Mesendoderm (in vitro differentiated cells): ENCODE data around the gene P2RX6.

Source experiments
- DNase-seq: peaks from one replicate; pipeline ENCODE4 v3.0.0; 2013
- H2AK5ac ChIP-seq: 2 replicates; pipeline ENCODE4 v1.6.1; 2013; ENCODE audit warnings: low read length, inconsistent platforms
- H2BK120ac ChIP-seq: 2 replicates; pipeline ENCODE4 v1.6.1; 2013; ENCODE audit warnings: low read depth, mild to moderate bottlenecking, low read length, moderate library complexity, mixed read lengths
- H2BK15ac ChIP-seq: replicated peaks from 2 replicates; pipeline ENCODE4 v1.6.1; 2013; ENCODE audit warnings: low read depth, mild to moderate bottlenecking, moderate library complexity
- H2BK5ac ChIP-seq: 2 replicates; pipeline ENCODE4 v1.6.1; 2013; ENCODE audit warnings: low read length, inconsistent platforms
- H3K18ac ChIP-seq: 2 replicates; pipeline ENCODE4 v1.6.1; 2013; ENCODE audit warnings: mild to moderate bottlenecking, low read length, mixed read lengths
- H3K23ac ChIP-seq: one replicate; pipeline ENCODE4 v1.6.1; 2013; ENCODE audit warnings: low read length
- H3K27ac ChIP-seq: 2 replicates; pipeline ENCODE4 v1.5.1; 2013; ENCODE audit warnings: low read depth, mild to moderate bottlenecking, inconsistent platforms, low read length, moderate library complexity
- H3K27me3 ChIP-seq: 2 replicates; pipeline ENCODE4 v1.6.1; 2013; ENCODE audit warnings: low read length, control low read depth, mild to moderate bottlenecking, inconsistent platforms; ENCODE audit not compliant: insufficient read depth, poor library complexity
- H3K36me3 ChIP-seq: 2 replicates; pipeline ENCODE4 v1.6.1; 2013; ENCODE audit warnings: low read length, inconsistent platforms; ENCODE audit not compliant: control insufficient read depth, insufficient read depth
- H3K4ac ChIP-seq: one replicate; pipeline ENCODE4 v1.6.1; 2013; ENCODE audit warnings: low read depth, mild to moderate bottlenecking, low read length, moderate library complexity
- H3K4me1 ChIP-seq: 2 replicates; pipeline ENCODE4 v1.6.1; 2013; ENCODE audit warnings: low read depth, low read length, inconsistent platforms; ENCODE audit not compliant: control insufficient read depth
- H3K4me2 ChIP-seq: 2 replicates; pipeline ENCODE4 v1.6.1; 2013; ENCODE audit warnings: low read length
- H3K4me3 ChIP-seq: 2 replicates; pipeline ENCODE4 v1.5.1; 2013; ENCODE audit warnings: mild to moderate bottlenecking, low read length
- H3K56ac ChIP-seq: one replicate; pipeline ENCODE4 v1.6.1; 2013; ENCODE audit warnings: low read length
- H3K79me1 ChIP-seq: 2 replicates; pipeline ENCODE4 v1.6.1; 2013; ENCODE audit warnings: low read length, inconsistent platforms
- H3K79me2 ChIP-seq: 2 replicates; pipeline ENCODE4 v1.6.1; 2013; ENCODE audit warnings: mild to moderate bottlenecking, low read length; ENCODE audit not compliant: control insufficient read depth, insufficient read depth
- H3K9ac ChIP-seq: 2 replicates; pipeline ENCODE4 v1.6.1; 2013; ENCODE audit warnings: low read length, inconsistent platforms
- H4K5ac ChIP-seq: one replicate; pipeline ENCODE4 v1.6.1; 2013; ENCODE audit warnings: low read length
- H4K8ac ChIP-seq: one replicate; pipeline ENCODE4 v1.6.1; 2013; ENCODE audit warnings: low read depth, mild to moderate bottlenecking, control low read depth, low read length, moderate library complexity
- WGBS: extraction: QIAGEN DNeasy Blood & Tissue Kit; methylation state at CpG from one replicate; pipeline ENCODE4 v1.1.7; 2013; ENCODE audit warnings: low lambda C conversion rate, missing lambda C conversion rate; ENCODE audit not compliant: insufficient coverage; ENCODE audit errors: extremely low coverage; 5-methylcytosine and 5-hydroxymethylcytosine counted together

P2RX6 gene

GRCh38 chr22:21022955-21023614 is 8.1 kb downstream of the P2RX6 start:
- Histone ChIP-seq H3K36me3 (no peaks in the 10 kb centered on the region), H2BK15ac (no peak overlapping the region), H3K27ac (no peak overlapping the region), H3K23ac (no peak overlapping the region), H4K8ac (no peak overlapping the region), H3K9ac (no peak overlapping the region), H4K5ac (no peak overlapping the region), H2BK120ac (no peak overlapping the region), H3K56ac (no peak overlapping the region), H3K27me3 (no peaks in the 10 kb centered on the region), H3K79me2 (no peaks in the 10 kb centered on the region), H2AK5ac (no peak overlapping the region), H3K4me3 (no peak overlapping the region), H3K79me1 (no peaks in the 10 kb centered on the region), H3K4me1 (no peaks in the 10 kb centered on the region), H3K4me2 (no peak overlapping the region), H3K18ac (no peak overlapping the region), H3K4ac (no peak overlapping the region), H2BK5ac (no peak overlapping the region)
- no peak for DNase-seq
- WGBS = no CpG with 5 or more reads among the region's 13 CpGs

GRCh38 chr22:21025266-21025665 is 10.3 kb downstream of the P2RX6 start:
- H3K56ac ChIP-seq = no peak overlapping the region
- no CpG with 5 or more reads among the region's 8 CpGs for WGBS
- no peak overlapping the region for H2BK120ac ChIP-seq
- H3K4ac ChIP-seq = no peak overlapping the region
- H3K36me3 ChIP-seq = no peaks in the 10 kb centered on the region
- H3K79me1 ChIP-seq = no peaks in the 10 kb centered on the region
- no peaks in the 10 kb centered on the region for H3K27me3 ChIP-seq
- no peak overlapping the region for H3K4me2 ChIP-seq
- H2AK5ac ChIP-seq = no peak overlapping the region
- H4K5ac ChIP-seq = no peak overlapping the region
- H4K8ac ChIP-seq = no peak overlapping the region
- no peak overlapping the region for H3K27ac ChIP-seq
- H3K9ac ChIP-seq = no peak overlapping the region
- no peaks in the 10 kb centered on the region for H3K4me1 ChIP-seq
- H2BK15ac ChIP-seq = no peak overlapping the region
- H3K4me3 ChIP-seq = no peak overlapping the region
- H3K79me2 ChIP-seq = no peaks in the 10 kb centered on the region
- H3K23ac ChIP-seq = no peak overlapping the region
- H3K18ac ChIP-seq = no peak overlapping the region
- H2BK5ac ChIP-seq = no peak overlapping the region
- no peak for DNase-seq

- no peak overlapping the region for H4K5ac ChIP-seq
- H3K56ac ChIP-seq = no peak overlapping the region
- WGBS = no CpG with 5 or more reads among the region's 27 CpGs
- H3K4me3 ChIP-seq = no peak overlapping the region
- H3K36me3 ChIP-seq = no peaks in the 10 kb centered on the region
- DNase-seq = no peak
- no peaks in the 10 kb centered on the region for H3K79me2 ChIP-seq
- H3K9ac ChIP-seq = no peak overlapping the region
- H2BK15ac ChIP-seq = no peak overlapping the region
- no peak overlapping the region for H3K18ac ChIP-seq
- H3K27me3 ChIP-seq = no peaks in the 10 kb centered on the region
- H2BK5ac ChIP-seq = no peak overlapping the region
- H3K4ac ChIP-seq = no peak overlapping the region
- no peak overlapping the region for H3K23ac ChIP-seq
- H3K27ac ChIP-seq = no peak overlapping the region
- no peak overlapping the region for H3K4me2 ChIP-seq
- H3K79me1 ChIP-seq = no peaks in the 10 kb centered on the region
- no peak overlapping the region for H4K8ac ChIP-seq
- no peak overlapping the region for H2BK120ac ChIP-seq
- no peaks in the 10 kb centered on the region for H3K4me1 ChIP-seq
- no peak overlapping the region for H2AK5ac ChIP-seq
Observed at GRCh38 chr22:21025763-21026755, 11.1 kb downstream of the P2RX6 start.

GRCh38 chr22:21026783-21027692 is 12.1 kb downstream of the P2RX6 start:
- Histone ChIP-seq H3K4me1 (no peaks in the 10 kb centered on the region), H3K18ac (no peak overlapping the region), H2AK5ac (no peak overlapping the region), H3K27me3 (no peaks in the 10 kb centered on the region), H3K23ac (no peak overlapping the region), H3K4me2 (no peak overlapping the region), H3K4me3 (no peak overlapping the region), H2BK5ac (no peak overlapping the region), H2BK15ac (no peak overlapping the region), H3K56ac (no peak overlapping the region), H4K8ac (no peak overlapping the region), H4K5ac (no peak overlapping the region), H3K9ac (no peak overlapping the region), H2BK120ac (no peak overlapping the region), H3K27ac (no peak overlapping the region), H3K4ac (no peak overlapping the region), H3K79me2 (no peaks in the 10 kb centered on the region), H3K79me1 (no peaks in the 10 kb centered on the region), H3K36me3 (no peaks in the 10 kb centered on the region)
- WGBS = no CpG with 5 or more reads among the region's 14 CpGs
- no peak for DNase-seq

- H3K27me3 ChIP-seq = no peaks in the 10 kb centered on the region
- H4K5ac ChIP-seq = no peak overlapping the region
- no peak overlapping the region for H2AK5ac ChIP-seq
- H3K4me3 ChIP-seq = no peak overlapping the region
- no peak overlapping the region for H3K4ac ChIP-seq
- H2BK120ac ChIP-seq = no peak overlapping the region
- H3K9ac ChIP-seq = no peak overlapping the region
- no peak overlapping the region for H2BK5ac ChIP-seq
- no peak overlapping the region for H2BK15ac ChIP-seq
- H3K23ac ChIP-seq = no peak overlapping the region
- H3K4me1 ChIP-seq = no peaks in the 10 kb centered on the region
- H3K4me2 ChIP-seq = no peak overlapping the region
- H3K18ac ChIP-seq = no peak overlapping the region
- DNase-seq = no peak
- H3K79me2 ChIP-seq = no peaks in the 10 kb centered on the region
- no CpG with 5 or more reads among the region's 13 CpGs for WGBS
- no peaks in the 10 kb centered on the region for H3K79me1 ChIP-seq
- H3K56ac ChIP-seq = no peak overlapping the region
- H4K8ac ChIP-seq = no peak overlapping the region
- H3K36me3 ChIP-seq = no peaks in the 10 kb centered on the region
- no peak overlapping the region for H3K27ac ChIP-seq
Observed at GRCh38 chr22:21028277-21029251, 13.6 kb downstream of the P2RX6 start.
